NCI-H1105 (cell line): ENCODE results near the gene DNAJC1.

ENCODE experiments used
- DNase-seq: peaks from one replicate; lab custom pipeline; 2025; lab: John Stamatoyannopoulos, UW

The DNAJC1 gene

DNA sequence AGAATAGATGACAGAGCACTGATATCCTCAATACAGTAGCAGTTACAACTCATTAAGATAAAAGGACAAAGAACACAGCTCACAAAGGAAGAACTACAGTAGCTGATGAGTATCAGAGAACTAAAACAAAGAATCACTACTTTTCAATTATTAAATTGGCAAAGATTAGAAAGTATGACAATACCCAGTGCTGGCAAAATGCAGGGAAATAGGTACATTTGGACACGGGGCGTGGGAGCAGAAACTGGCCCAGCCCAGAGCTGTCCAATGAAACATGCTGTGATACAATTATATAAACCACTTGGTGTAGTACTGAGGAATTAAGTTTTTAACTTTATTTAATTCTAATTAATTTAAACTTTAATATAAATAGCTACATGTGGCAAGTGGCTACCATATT is 243.2 kb downstream of the DNAJC1 start:
- DNase-seq = no peak

DNA sequence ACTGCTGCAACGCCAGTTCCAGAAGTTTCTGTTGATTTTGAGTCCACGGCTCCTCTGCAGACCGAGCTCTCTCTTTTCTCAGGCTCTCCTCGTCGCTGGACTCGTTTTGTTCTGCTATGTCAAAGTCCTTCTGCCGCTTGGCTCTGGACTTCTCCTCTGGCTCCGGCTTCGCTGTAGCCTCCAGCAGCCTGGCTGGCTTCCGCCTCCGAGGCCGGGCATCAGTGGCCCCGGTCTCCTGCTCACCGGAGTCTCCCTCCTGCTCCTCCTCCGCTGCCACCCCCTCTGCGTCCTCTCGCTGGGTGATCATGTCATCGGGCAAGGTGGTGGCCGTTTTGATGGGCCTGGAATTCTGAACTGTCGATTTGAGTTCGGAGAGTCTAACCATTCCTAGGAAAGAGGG is 244.3 kb downstream of the DNAJC1 start:
- no peak for DNase-seq

DNA sequence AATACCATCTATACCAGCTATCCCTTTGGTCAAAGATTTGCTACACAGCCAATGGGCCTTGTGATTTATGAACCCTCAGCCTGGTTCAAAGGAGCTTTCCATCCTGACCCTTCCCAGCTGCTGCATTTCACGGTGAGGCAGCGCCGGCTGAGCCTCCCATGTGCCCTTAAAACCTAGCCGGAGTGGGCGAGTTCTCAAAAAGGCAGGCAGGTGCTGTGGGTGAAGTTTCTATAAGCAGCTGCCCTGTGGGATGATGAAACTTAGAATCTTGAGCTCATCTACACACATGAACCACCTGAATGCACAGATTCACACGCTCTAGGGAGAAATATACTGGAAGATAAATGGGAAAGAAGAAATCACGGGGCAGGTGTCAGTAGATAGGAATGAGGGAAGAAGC is 244.8 kb downstream of the DNAJC1 start:
- DNase-seq = no peak

DNA sequence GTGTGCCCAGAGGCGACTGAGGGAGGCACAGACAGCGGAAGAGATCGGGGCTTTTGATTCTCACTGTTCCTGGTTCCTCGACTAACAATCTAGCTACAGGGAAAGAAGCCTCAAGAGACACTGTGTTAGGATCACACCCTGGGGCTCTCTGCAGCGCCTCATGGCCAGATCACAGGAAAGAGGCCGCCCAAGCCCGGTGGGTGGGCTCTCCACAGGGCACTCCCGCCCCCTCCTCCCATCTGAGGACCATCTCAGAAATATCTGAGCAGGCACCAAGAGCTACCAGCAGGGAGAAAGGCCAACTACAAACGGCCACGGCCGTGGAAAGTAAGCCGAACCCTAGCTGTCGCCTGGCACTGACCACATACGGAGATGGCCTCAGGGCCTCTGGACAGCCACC is 245.3 kb downstream of the DNAJC1 start:
- DNase-seq = no peak

DNA sequence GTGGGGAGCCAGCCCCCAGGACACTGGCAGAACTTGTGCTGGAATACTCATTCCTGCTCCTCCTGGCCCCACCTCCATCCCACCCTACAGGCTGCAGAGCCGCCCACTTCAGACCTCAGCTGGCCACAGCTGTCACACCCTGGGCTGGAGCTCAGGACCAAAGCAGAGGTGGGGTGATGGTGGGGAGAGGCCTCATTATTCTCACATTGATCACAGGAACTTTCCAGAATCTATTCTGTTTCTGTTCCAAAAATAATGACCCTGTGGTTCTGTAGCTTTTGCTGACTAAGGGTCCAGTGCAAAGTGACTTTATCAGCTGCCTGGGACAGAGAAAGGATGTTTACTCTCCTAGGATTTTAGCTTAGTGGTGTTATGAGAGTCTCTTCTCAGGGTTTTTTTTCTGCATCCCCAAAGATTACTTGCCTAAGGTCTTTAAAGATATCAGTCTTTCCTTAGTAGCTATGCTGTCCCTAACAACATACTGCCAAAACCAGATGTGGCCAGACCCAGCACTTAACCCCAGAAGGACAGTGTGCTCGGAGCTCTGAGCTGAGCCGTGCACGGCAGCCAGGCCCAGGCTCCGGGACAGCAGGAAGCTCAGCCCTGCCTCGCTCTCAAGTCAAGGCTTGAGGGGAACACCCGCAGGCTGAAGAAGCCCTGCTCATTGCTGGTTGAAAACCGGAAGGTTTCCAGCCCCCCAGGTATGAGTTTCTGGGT is 246.2 kb downstream of the DNAJC1 start:
- DNase-seq = no peak

DNA sequence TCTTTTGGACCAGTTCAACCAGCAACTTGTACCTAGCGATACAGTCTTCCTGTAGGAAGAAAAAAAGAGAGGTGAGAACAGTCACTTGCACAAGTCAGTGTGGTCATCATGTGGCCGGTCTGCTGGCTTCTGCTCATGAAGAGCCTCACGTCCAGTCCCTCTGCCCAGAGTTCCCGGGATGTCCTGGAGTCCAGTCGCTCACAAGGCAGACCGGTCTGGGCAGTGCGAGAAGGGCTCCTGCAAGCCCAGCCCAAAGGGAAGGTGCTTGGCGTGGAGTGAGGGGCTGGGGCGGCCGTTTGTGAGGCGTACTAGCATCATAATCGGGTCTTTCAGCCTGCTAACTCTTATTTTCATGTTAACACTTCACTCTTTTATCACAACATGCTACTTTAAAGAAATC is 246.8 kb downstream of the DNAJC1 start:
- no peak for DNase-seq

DNA sequence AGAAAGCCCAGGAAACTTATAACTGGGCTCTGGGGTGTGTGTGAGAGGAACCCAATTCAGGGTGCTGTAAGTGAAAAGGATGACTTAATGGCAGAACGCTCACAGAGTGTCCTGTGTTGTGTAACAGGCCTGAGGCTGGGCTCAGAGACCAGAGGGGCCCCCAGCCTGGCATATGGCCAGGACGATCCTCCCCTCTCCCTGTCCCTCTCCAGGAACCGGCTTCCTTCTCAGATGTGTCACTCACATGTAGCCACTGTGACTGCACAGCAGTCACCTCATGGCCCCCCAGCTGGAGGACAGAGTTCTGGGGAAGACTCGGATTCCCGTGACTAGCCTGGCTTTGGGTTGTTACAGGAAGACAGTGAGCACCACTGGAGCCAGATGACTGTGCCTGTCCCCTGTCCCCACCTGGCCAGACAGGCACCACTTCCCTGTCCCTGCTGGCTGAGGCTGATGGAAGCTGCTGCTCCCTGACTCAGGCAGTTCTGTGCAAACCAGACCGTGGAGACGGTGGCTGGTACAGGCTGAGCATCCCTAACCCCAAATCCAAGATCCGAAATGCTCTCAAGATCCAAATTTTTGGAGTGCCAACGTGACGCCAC is 249.0 kb downstream of the DNAJC1 start:
- no peak for DNase-seq

DNA sequence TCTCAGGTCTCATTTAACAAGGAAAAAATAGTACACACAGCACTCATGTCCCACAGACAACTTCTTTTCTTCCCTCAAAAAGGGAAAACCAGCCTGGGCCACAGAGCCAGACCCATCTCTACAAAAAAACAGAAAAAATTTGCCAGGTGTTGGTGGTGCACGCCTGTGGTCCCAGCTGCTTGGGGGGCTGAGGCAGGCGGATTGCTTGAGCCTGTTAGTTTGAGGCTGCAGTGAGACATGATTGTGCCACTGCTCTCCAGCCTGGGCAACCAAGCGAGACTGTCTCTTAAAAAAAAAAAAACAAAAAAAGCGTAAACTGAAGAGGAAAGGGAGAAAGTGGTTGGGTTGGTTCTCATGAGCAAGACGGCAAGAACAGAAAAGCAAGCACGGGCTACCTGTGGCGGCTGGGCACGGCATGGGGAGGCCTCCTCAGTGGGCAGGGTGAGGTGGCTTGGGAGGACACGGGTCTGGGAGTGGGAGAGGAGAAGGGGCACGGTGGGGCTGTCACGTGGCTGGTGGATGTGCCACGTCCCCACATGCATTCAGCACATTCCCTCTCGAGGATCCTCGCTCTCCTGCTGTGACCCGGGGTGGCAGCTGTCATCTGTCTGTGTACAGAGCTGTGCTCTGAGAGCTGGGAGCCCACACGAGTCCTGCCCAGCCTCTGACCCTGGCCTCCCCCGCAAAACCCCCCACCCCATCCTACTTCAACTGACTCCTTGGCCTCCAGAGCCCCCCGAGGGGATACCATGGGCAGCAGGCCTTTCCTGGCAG is 249.8 kb downstream of the DNAJC1 start:
- DNase-seq = no peak

DNA sequence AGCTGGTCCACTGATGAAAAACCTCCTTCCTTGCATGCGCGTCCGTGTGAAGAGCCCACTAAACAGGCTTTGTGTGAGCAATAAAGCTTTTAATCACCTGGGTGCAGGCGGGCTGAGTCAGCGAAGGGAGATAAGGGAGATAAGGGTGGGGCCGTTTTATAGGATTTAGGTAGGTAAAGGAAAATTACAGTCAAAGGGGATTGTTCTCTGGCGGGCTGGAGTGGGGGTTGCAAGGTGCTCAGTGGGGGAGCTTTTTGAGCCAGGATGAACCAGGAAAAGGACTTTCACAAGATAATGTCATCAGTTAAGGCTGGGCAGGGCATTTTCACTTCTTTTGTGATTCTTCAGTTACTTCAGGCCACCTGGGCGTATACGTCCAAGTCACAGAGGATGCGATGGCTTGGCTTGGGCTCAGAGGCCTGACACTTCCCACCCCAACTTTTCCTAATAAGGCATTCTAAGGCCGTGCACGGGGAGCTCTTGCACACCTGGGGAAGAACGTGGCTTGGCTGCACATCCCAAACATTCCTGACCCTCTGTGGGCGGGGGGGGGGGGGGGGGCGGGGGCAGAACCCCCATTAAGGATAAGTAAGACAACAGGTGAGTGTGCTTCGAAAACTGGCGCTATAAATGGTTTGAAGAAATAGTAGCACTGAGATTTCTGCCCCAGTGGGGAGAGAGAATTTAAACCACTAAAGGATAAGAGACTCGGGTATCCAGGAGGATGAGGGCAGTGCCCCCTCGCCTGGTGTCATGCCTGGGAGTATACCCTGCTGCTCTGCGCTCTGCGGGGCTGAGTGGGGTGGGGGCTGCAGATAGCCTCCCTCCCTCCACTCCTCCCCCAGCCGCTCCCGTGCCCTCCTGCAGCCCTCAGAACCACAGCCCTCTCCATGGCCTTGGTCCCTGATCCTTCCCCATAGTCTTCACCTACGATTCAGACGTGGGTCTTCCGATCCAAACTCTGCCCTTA is 251.9 kb downstream of the DNAJC1 start:
- no peak for DNase-seq

DNA sequence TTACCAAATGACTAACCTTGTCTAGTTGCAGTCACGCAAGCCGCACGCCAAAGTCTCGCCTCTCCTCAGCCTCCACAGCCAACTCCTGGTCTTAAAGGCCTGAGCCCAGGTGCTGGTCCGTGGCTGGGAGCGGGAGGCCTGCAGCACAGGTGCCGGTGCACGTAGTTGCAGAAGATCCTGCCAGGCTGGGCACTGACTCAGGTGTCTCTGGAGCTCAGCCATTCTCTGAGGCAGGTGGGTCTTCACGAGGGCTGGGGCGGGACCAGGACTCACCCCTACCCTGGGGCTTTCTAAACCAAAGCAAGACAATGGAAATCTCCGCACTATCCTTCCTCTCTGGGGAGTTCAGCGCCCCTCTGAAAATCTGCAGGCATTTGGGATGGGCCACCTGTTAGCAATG is 253.1 kb downstream of the DNAJC1 start:
- no peak for DNase-seq

DNA sequence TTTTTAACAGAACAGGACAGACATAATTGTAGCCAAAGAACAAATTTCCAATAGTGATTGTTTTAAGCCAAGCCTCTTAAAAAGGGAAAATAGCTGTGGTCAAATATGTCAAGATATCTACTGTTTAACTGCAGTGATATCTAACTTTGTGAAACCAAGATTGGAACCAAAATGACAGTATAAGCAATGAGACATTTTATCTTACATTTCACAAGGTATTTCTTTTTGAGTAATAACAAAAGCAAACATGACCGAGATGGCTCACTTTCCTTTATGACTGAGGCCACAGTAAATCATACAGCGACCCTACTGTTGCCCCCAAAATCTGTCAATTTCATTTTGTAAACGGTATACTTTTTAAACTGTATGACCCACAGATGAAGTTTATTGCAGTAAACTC is 253.7 kb downstream of the DNAJC1 start:
- no peak for DNase-seq

DNA sequence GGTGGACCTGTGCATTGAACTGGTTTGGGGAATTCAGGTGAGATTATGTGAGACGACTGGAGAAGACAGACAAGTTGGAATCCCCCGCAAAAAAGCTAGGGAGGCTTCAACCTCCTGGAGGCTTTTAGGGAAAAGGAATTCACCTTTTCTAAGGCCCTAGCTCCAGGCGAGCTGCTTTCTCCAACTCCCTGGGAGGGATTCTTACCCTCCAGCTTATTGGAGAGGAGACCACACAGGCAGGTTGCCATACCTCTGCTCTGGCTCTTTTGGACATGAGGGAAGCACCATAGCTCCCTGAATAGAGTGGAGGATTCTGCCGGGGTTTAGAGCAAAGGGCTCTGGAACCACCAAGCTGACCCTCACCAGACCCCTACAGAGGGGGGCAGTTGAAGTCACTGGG is 255.7 kb downstream of the DNAJC1 start:
- DNase-seq = no peak

DNA sequence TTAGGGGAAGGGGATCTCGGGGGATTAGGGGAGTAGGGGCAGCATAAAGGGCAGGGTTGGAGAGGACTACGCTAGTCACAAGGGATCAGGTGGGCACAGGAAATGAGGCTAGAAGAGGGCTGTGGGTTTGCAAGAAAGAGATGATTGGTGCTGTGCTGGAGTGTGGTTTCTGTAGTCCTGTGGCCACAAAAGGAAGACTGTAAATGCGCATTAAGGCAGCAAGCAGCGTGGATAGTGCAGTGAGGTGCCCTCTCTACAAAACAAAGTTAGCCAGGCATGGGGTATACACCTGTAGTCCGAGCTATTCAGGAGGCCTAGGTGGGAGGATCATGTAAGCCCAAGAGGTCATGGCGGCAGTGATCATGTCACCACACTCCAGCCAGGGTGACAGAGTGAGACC is 257.4 kb downstream of the DNAJC1 start:
- no peak for DNase-seq

DNA sequence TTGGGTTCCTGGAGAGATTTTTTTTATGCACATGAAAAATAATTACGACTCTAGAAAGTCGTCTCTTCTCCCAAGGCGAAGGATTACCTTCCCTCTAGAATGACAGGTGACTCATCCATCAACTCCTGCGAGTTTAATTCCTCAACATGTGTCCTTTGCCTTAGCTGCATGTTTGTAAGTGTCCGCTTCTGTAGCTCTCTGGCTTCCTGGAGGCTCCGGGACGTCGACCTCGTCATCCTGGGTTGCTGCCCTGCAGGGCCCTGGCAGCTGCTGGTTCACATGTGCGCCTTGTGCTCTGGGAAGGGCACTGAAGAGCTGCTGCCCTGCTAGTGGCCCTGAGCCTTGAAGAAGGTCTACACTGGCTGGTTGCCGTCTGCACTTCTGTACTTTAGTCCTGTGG is 259.3 kb downstream of the DNAJC1 start:
- DNase-seq = no peak

DNA sequence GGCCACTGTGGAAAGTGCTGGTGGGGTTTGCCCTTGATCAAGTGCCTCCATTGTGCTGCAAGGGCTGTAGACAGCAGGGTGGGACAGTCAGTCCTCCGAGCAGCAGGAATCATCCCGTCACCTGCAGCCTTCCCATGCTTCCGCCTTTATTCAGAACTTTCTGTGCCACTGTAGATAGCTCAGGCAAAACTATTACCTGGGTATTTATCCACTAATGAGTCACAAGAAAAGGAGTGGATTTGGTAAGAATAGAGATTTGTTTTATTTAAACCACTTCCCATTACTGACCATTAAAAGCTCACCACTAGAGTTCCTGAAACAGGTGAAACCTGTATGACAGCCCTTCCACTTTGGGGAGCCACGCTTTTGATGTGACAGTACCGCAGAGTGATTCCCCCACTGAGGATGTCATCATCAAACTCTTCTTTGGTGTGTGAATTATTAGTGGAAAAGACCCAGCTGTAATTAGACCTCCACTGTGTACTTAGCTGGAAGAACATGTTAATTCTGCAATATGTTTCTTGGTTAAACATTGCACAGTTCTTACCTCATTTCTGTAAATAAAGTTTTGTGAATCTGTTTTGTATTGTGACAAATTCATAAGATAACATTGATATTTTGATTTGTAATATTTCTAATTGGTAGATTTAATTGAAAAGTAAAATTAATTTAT is 260.7 kb downstream of the DNAJC1 start:
- no peak for DNase-seq

DNA sequence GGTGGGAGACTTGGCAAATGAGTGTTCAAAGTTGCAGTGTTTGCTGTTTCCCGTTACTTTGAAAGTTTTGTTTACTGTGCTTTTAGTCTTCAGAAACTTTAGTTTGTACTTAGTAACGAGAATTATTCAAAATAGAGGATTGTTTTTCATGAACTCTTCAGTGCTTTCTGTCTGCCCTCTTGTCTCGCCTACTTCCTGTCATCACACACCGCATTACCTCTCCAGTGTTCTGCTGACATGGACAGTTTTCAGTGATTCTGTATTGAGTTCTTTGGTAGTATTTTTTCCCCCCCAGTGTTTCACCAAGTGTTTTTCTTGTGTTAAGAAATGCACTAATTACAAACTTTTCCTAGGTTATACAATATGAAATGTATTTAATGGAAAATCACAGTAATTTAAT is 262.5 kb downstream of the DNAJC1 start:
- DNase-seq = no peak

DNA sequence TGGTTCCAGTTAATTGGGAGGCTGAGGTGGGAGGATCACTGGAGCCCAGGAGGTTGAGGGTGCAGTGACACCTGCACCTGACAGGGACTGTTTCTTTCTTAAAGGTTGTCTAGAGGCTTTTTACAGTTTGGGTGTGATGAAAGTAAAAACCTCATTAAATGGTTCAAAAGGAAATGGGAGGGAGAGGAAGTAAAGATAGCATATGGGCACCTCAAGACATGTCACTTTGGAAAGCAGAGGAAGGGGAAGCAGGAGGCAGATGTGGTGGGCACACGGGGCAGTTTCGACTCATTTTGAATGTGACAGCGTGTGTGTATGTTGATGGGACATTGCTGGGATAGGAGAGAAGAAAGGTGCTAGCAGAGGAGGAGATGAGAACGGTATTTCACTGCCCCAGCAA is 266.4 kb downstream of the DNAJC1 start:
- DNase-seq = no peak

DNA sequence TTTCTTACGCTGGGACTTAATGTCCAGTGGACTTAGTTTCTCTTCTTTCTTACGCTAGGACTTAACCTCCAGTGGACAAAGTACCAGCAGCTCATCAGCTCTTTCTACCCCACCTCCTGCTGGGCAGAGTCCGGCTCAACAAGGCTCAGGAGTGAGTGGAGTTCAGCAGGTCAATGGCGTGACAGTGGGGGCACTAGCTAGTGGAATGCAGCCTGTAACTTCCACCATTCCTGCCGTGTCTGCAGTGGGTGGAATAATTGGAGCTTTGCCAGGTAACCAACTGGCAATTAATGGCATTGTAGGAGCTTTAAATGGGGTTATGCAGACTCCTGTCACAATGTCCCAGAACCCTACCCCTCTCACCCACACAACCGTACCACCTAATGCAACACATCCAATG is 269.8 kb downstream of the DNAJC1 start:
- DNase-seq = no peak

DNA sequence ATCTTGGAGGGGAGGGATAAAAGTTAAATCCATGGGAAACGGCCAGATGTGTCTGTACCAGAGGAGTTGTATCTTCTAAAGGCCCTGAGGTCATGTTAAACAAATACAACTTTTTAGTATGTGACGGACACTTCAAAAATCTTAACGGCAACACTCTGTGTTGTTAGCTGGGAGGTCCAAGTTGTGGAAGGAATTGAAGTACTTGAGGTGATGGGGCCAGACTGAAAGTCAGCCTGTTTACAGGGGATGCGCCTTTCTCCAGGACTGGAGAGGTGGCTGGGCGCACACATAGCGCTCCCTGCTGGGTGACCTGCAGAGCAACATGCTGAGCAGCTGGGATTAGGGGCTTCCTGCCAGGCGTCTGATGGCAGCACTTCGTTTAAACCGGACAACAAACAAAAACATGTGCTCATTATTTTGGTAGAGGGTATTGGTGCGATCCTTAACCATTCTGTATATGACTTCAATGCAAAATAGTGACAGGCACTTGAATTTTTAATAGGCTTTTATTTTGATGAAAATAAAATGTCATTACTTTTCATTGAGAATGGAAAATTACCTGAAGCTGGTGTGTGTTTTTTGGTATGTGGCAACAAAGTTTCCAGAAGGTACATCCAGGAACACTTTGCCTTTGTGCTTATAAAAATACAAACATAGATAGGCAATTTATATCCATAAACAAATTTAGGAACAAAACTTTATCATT is 271.3 kb downstream of the DNAJC1 start:
- no peak for DNase-seq

DNA sequence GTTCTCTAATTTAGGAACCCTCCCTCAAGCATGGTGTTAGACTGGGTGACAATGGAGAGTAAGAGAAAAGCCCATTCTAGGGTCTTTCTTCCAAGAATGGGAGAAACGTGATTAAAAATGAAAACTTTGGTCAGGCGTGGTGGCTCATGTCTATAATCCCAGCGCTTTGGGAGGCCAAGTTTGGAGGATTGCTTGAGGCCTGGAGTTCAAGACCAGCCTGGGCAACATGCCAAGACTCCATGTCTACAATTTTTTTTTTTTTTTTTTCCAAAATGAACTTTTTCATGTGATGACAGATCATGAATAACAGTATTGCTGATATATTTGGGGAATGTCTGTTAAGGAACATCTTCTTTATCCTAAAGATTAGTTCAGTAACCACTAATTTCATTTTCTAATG is 274.9 kb downstream of the DNAJC1 start:
- no peak for DNase-seq
